ENCODE data around the gene SLC5A3. TPM values are rescaled to one million over a fixed set of nuclear protein-coding genes. Genes with fewer than 3 reads are reported as not detected.

SLC5A3 gene
- total RNA-seq, 1 donor from 2014 or later = 7.6 TPM

DNA sequence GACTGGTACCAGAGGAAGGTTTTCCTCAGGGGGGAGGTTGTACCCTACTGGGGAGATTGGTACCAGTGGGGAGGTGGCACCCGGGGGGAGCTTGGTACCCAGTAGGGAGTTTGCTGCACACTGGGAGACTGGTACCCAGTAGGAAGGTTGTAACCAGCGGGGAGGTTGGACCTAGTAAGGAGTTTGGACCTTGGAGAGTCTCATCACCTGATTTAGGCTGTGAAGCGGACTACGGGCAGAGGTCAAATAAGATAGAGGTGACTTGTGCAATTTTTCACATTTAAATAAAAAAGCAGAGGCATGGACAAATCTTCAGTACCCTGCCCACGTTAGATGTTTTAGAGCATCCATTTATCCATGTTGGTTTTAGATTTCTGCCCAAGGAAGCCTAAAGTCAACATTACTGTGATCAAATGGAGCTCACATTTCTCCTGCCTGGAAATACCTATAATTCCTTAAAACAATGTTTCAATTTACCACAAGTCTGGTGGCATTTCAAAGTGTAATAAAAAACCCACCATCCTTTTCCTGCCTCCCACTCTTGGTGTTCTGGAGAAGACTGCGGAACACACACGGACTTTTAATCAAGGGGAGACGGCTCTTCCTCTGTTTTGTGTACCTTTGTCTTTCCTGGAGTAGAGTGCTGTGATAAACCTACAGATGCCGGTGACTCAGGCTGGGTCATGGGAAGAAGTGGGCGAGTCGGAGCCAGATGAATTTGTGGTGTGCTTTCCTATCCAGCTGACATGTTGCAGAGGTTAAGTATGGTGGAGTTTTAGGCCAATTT is 36.2 kb upstream of the SLC5A3 start:
- TF ChIP-seq CTCF (IDR thresholded peaks at IDR 0.05; ENCODE audit: unreplicated experiment) = no peak
- Mint-ChIP-seq H3K4me3 (ENCODE audit: unreplicated experiment) (no peak overlapping the region), H3K27me3 (ENCODE audit: unreplicated experiment) (no peaks in the 10 kb centered on the region), H3K4me1 (ENCODE audit: unreplicated experiment) (no peaks in the 10 kb centered on the region), H3K36me3 (ENCODE audit: low read depth, unreplicated experiment) (no peaks in the 10 kb centered on the region), H3K27ac (ENCODE audit: unreplicated experiment) (no peak overlapping the region), H3K9me3 (ENCODE audit: unreplicated experiment) (no peaks in the 10 kb centered on the region)
- DNase-seq (ENCODE audit: low spot score) = no peak

DNA sequence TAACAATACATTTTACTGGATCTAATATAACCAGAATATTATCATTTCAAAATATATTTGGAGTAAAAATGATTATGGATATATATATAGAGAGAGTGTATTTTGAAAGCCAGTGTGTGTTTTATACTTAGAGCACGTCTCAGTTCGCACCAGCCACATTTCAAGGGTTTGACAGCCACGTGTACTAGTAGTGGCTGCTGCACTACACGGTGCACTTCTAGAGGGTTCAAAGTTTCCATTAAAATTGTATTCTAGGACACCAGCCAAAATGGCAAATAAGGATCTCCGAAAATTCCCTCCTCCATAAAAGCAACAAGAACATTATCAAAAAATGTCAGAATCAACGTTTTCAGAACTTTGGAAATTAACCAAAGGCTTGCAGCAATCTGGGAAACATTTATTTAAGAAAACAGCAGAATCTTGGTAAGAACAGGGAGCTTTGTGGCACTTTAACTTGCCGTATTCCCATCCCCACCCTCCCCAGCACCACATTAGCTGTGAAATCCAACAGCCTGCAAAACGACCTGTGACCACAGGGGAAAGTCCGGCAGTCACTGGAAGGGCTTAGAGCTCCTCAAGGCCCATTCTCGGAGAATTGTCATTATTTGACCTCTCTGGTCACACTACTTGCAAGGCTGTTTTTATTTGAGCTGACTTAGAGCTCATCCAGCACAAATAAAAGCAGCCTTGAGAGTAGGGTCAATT is 33.5 kb upstream of the SLC5A3 start:
- no peak for DNase-seq (ENCODE audit: low spot score)
- Mint-ChIP-seq H3K4me1 (ENCODE audit: unreplicated experiment) (no peaks in the 10 kb centered on the region), H3K27me3 (ENCODE audit: unreplicated experiment) (no peaks in the 10 kb centered on the region), H3K4me3 (ENCODE audit: unreplicated experiment) (no peak overlapping the region), H3K27ac (ENCODE audit: unreplicated experiment) (no peak overlapping the region), H3K9me3 (ENCODE audit: unreplicated experiment) (no peaks in the 10 kb centered on the region), H3K36me3 (ENCODE audit: low read depth, unreplicated experiment) (no peaks in the 10 kb centered on the region)
- TF ChIP-seq CTCF (IDR thresholded peaks at IDR 0.05; ENCODE audit: unreplicated experiment) = no peak

- no peak for DNase-seq (ENCODE audit: low spot score)
- H3K4me3 Mint-ChIP-seq (ENCODE audit: unreplicated experiment) = no peak overlapping the region
- H3K9me3 Mint-ChIP-seq (ENCODE audit: unreplicated experiment) = no peaks in the 10 kb centered on the region
- H3K27me3 Mint-ChIP-seq (ENCODE audit: unreplicated experiment) = no peaks in the 10 kb centered on the region
- no peak overlapping the region for H3K27ac Mint-ChIP-seq (ENCODE audit: unreplicated experiment)
- TF ChIP-seq CTCF (IDR thresholded peaks at IDR 0.05; ENCODE audit: unreplicated experiment) = no peak
- no peaks in the 10 kb centered on the region for H3K4me1 Mint-ChIP-seq (ENCODE audit: unreplicated experiment)
- H3K36me3 Mint-ChIP-seq (ENCODE audit: low read depth, unreplicated experiment) = no peaks in the 10 kb centered on the region
Observed at GRCh38 chr21:34042735-34043134, 30.6 kb upstream of the SLC5A3 start.

- no peaks in the 10 kb centered on the region for H3K9me3 Mint-ChIP-seq (ENCODE audit: unreplicated experiment)
- no peak overlapping the region for H3K4me3 Mint-ChIP-seq (ENCODE audit: unreplicated experiment)
- no peak for DNase-seq (ENCODE audit: low spot score)
- TF ChIP-seq CTCF (IDR thresholded peaks at IDR 0.05; ENCODE audit: unreplicated experiment) = no peak
- H3K27me3 Mint-ChIP-seq (ENCODE audit: unreplicated experiment) = no peaks in the 10 kb centered on the region
- H3K36me3 Mint-ChIP-seq (ENCODE audit: low read depth, unreplicated experiment) = no peaks in the 10 kb centered on the region
- no peaks in the 10 kb centered on the region for H3K4me1 Mint-ChIP-seq (ENCODE audit: unreplicated experiment)
- no peak overlapping the region for H3K27ac Mint-ChIP-seq (ENCODE audit: unreplicated experiment)
Observed at GRCh38 chr21:34043333-34043732, 30.0 kb upstream of the SLC5A3 start.

DNA sequence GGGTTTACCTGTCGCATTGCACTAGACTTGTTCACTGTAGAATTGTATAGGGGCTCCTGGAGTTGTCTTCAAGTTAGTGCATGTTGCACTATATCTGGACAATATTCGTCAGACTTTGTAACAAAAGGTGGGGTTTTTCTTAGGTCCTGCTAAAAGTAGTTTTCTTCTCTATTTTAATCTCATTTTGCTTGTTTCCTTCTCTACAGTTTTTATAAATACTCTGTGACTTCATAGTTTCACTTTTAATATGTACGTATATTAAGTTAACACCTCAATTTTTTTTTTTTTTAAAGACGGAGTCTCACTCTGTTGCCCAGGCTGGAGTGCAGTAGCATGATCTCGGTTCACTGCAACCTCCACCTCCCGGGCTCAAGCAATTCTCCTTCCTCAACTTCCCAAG is 26.5 kb upstream of the SLC5A3 start:
- no peak for TF ChIP-seq CTCF (IDR thresholded peaks at IDR 0.05; ENCODE audit: unreplicated experiment)
- DNase-seq (ENCODE audit: low spot score) = no peak
- no peaks in the 10 kb centered on the region for H3K36me3 Mint-ChIP-seq (ENCODE audit: low read depth, unreplicated experiment)
- no peak overlapping the region for H3K4me3 Mint-ChIP-seq (ENCODE audit: unreplicated experiment)
- no peak overlapping the region for H3K27ac Mint-ChIP-seq (ENCODE audit: unreplicated experiment)
- H3K27me3 Mint-ChIP-seq (ENCODE audit: unreplicated experiment) = no peaks in the 10 kb centered on the region
- no peaks in the 10 kb centered on the region for H3K9me3 Mint-ChIP-seq (ENCODE audit: unreplicated experiment)
- H3K4me1 Mint-ChIP-seq (ENCODE audit: unreplicated experiment) = no peaks in the 10 kb centered on the region
